Mesendoderm (in vitro differentiated cells): ENCODE measurements around the gene CHRNA4.

ENCODE experiments used
- DNase-seq: peaks from one replicate; pipeline ENCODE4 v3.0.0; 2013
- H2AK5ac ChIP-seq: 2 replicates; pipeline ENCODE4 v1.6.1; 2013; ENCODE audit warnings: low read length, inconsistent platforms
- H2BK120ac ChIP-seq: 2 replicates; pipeline ENCODE4 v1.6.1; 2013; ENCODE audit warnings: low read depth, mild to moderate bottlenecking, low read length, moderate library complexity, mixed read lengths
- H2BK15ac ChIP-seq: replicated peaks from 2 replicates; pipeline ENCODE4 v1.6.1; 2013; ENCODE audit warnings: low read depth, mild to moderate bottlenecking, moderate library complexity
- H2BK5ac ChIP-seq: 2 replicates; pipeline ENCODE4 v1.6.1; 2013; ENCODE audit warnings: low read length, inconsistent platforms
- H3K18ac ChIP-seq: 2 replicates; pipeline ENCODE4 v1.6.1; 2013; ENCODE audit warnings: mild to moderate bottlenecking, low read length, mixed read lengths
- H3K23ac ChIP-seq: one replicate; pipeline ENCODE4 v1.6.1; 2013; ENCODE audit warnings: low read length
- H3K27ac ChIP-seq: 2 replicates; pipeline ENCODE4 v1.5.1; 2013; ENCODE audit warnings: low read depth, mild to moderate bottlenecking, inconsistent platforms, low read length, moderate library complexity
- H3K27me3 ChIP-seq: 2 replicates; pipeline ENCODE4 v1.6.1; 2013; ENCODE audit warnings: low read length, control low read depth, mild to moderate bottlenecking, inconsistent platforms; ENCODE audit not compliant: insufficient read depth, poor library complexity
- H3K36me3 ChIP-seq: 2 replicates; pipeline ENCODE4 v1.6.1; 2013; ENCODE audit warnings: low read length, inconsistent platforms; ENCODE audit not compliant: control insufficient read depth, insufficient read depth
- H3K4ac ChIP-seq: one replicate; pipeline ENCODE4 v1.6.1; 2013; ENCODE audit warnings: low read depth, mild to moderate bottlenecking, low read length, moderate library complexity
- H3K4me1 ChIP-seq: 2 replicates; pipeline ENCODE4 v1.6.1; 2013; ENCODE audit warnings: low read depth, low read length, inconsistent platforms; ENCODE audit not compliant: control insufficient read depth
- H3K4me2 ChIP-seq: 2 replicates; pipeline ENCODE4 v1.6.1; 2013; ENCODE audit warnings: low read length
- H3K4me3 ChIP-seq: 2 replicates; pipeline ENCODE4 v1.5.1; 2013; ENCODE audit warnings: mild to moderate bottlenecking, low read length
- H3K56ac ChIP-seq: one replicate; pipeline ENCODE4 v1.6.1; 2013; ENCODE audit warnings: low read length
- H3K79me1 ChIP-seq: 2 replicates; pipeline ENCODE4 v1.6.1; 2013; ENCODE audit warnings: low read length, inconsistent platforms
- H3K79me2 ChIP-seq: 2 replicates; pipeline ENCODE4 v1.6.1; 2013; ENCODE audit warnings: mild to moderate bottlenecking, low read length; ENCODE audit not compliant: control insufficient read depth, insufficient read depth
- H3K9ac ChIP-seq: 2 replicates; pipeline ENCODE4 v1.6.1; 2013; ENCODE audit warnings: low read length, inconsistent platforms
- H4K5ac ChIP-seq: one replicate; pipeline ENCODE4 v1.6.1; 2013; ENCODE audit warnings: low read length
- H4K8ac ChIP-seq: one replicate; pipeline ENCODE4 v1.6.1; 2013; ENCODE audit warnings: low read depth, mild to moderate bottlenecking, control low read depth, low read length, moderate library complexity
- WGBS: extraction: QIAGEN DNeasy Blood & Tissue Kit; methylation state at CpG from one replicate; pipeline ENCODE4 v1.1.7; 2013; ENCODE audit warnings: low lambda C conversion rate, missing lambda C conversion rate; ENCODE audit not compliant: insufficient coverage; ENCODE audit errors: extremely low coverage; 5-methylcytosine and 5-hydroxymethylcytosine counted together

The CHRNA4 gene

DNA sequence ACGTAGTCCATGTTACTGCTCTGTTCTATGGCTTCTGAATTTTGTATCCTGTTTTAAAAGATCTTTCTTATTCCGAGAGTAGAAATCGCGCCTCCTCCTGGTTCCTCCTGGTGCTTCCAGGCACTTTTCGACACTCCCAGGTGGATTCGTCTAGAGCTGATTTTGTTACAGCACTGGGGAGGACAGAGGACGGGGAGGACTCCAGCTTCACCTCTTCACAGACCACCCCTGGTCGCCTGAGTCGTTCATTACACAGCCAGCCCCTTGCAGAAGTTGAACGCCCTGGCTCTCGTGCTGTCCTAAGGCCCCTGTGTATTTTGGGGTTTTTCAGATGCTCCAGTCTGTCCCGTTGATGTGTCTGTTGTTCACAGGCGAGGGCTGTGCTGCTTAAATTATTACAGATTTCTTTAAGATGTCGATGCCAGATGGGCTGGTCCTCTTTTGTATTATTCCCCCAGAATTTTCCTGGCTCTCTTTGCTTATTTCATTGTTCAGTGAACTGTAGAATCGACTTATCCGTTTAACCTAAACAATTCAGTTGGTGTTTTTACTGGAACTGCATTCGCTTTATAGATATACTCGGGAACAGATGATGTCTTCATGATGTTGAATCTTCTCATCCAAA, 37.7 kb downstream of the CHRNA4 start:
- H2BK15ac ChIP-seq, result no peak overlapping the region
- no peak overlapping the region for H2BK5ac ChIP-seq
- H2BK120ac ChIP-seq, result no peak overlapping the region
- H4K8ac ChIP-seq, result no peak overlapping the region
- no peak overlapping the region for H3K4ac ChIP-seq
- DNase-seq, result no peak
- WGBS, result no CpG with 5 or more reads among the region's 18 CpGs
- no peak overlapping the region for H3K23ac ChIP-seq
- no peak overlapping the region for H3K18ac ChIP-seq
- H3K36me3 ChIP-seq, result no peaks in the 10 kb centered on the region
- H3K27me3 ChIP-seq, result no peaks in the 10 kb centered on the region
- no peaks in the 10 kb centered on the region for H3K79me2 ChIP-seq
- H3K56ac ChIP-seq, result no peak overlapping the region
- H3K79me1 ChIP-seq, result no peaks in the 10 kb centered on the region
- no peak overlapping the region for H3K4me2 ChIP-seq
- H3K4me1 ChIP-seq, result no peaks in the 10 kb centered on the region
- no peak overlapping the region for H3K27ac ChIP-seq
- no peak overlapping the region for H4K5ac ChIP-seq
- H3K9ac ChIP-seq, result no peak overlapping the region
- H3K4me3 ChIP-seq, result no peak overlapping the region
- H2AK5ac ChIP-seq, result no peak overlapping the region

- H3K4me3 ChIP-seq, result no peak overlapping the region
- no peak overlapping the region for H3K9ac ChIP-seq
- H2BK5ac ChIP-seq, result no peak overlapping the region
- no peak overlapping the region for H3K4ac ChIP-seq
- H4K8ac ChIP-seq, result no peak overlapping the region
- no peaks in the 10 kb centered on the region for H3K27me3 ChIP-seq
- H3K79me1 ChIP-seq, result no peaks in the 10 kb centered on the region
- H3K23ac ChIP-seq, result no peak overlapping the region
- no CpG with 5 or more reads among the region's 15 CpGs for WGBS
- H3K18ac ChIP-seq, result no peak overlapping the region
- H2BK15ac ChIP-seq, result no peak overlapping the region
- H3K36me3 ChIP-seq, result no peaks in the 10 kb centered on the region
- H4K5ac ChIP-seq, result no peak overlapping the region
- no peak overlapping the region for H2BK120ac ChIP-seq
- no peak overlapping the region for H3K56ac ChIP-seq
- H3K79me2 ChIP-seq, result no peaks in the 10 kb centered on the region
- H3K4me1 ChIP-seq, result no peaks in the 10 kb centered on the region
- no peak overlapping the region for H3K27ac ChIP-seq
- H2AK5ac ChIP-seq, result no peak overlapping the region
- H3K4me2 ChIP-seq, result no peak overlapping the region
- DNase-seq, result no peak
Observed at GRCh38 chr20:63322933-63323273, 38.2 kb downstream of the CHRNA4 start.

DNA sequence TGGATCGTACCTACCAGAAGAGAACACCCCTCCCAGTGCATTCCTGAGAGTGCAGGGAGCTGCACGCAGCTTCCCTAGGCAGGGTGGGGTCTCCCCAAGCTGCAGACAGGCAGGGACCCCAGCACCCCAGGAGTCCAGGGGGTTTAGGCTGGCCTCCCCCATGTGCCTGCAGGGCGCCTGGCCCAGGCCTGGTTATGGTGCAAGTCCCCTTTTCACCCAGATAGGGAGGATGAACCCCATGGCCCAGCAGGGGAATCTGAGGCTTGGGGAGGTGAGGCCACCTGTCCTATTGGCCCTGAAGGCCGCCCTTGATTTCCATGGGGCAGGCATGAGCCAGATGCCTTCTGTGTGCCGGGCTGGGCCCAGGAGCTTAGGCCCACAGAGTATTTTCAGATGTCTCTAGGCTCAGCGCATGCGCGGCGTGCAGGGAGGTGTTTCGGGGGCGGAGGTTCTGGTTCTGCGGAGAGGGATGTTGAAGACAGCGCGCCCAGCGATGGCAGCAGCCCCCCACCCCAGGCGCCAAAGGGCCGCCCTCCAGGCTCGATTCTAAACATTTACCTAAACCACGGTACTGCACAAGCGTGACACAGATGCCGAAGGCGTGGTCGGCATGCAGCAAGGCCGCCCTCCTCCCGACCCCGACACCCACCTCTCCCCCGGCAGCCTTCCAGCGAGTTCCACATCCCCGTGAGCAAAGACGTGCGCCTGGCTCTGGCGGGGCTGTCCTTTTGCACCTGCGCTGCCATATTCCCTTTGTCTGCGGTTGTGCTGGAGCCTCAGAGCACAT, 38.8 kb downstream of the CHRNA4 start:
- no peak overlapping the region for H2BK15ac ChIP-seq
- H3K27ac ChIP-seq, result no peak overlapping the region
- no peak overlapping the region for H3K56ac ChIP-seq
- H3K18ac ChIP-seq, result no peak overlapping the region
- no peak overlapping the region for H2BK5ac ChIP-seq
- H3K36me3 ChIP-seq, result no peaks in the 10 kb centered on the region
- no peaks in the 10 kb centered on the region for H3K27me3 ChIP-seq
- no peak overlapping the region for H3K4me2 ChIP-seq
- no peak overlapping the region for H3K4me3 ChIP-seq
- H4K8ac ChIP-seq, result no peak overlapping the region
- DNase-seq, result no peak
- no peak overlapping the region for H3K4ac ChIP-seq
- H3K4me1 ChIP-seq, result no peaks in the 10 kb centered on the region
- no CpG with 5 or more reads among the region's 34 CpGs for WGBS
- H4K5ac ChIP-seq, result no peak overlapping the region
- no peak overlapping the region for H3K9ac ChIP-seq
- H3K79me2 ChIP-seq, result no peaks in the 10 kb centered on the region
- no peak overlapping the region for H2BK120ac ChIP-seq
- H2AK5ac ChIP-seq, result no peak overlapping the region
- no peak overlapping the region for H3K23ac ChIP-seq
- H3K79me1 ChIP-seq, result no peaks in the 10 kb centered on the region

- H3K79me2 ChIP-seq, result no peaks in the 10 kb centered on the region
- no peak overlapping the region for H2BK15ac ChIP-seq
- DNase-seq, result no peak
- H3K4ac ChIP-seq, result no peak overlapping the region
- H4K5ac ChIP-seq, result no peak overlapping the region
- H2BK5ac ChIP-seq, result no peak overlapping the region
- H3K79me1 ChIP-seq, result no peaks in the 10 kb centered on the region
- H3K56ac ChIP-seq, result no peak overlapping the region
- H4K8ac ChIP-seq, result no peak overlapping the region
- H3K4me3 ChIP-seq, result no peak overlapping the region
- H3K4me2 ChIP-seq, result no peak overlapping the region
- WGBS, result no CpG with 5 or more reads among the region's 20 CpGs
- H3K27me3 ChIP-seq, result no peaks in the 10 kb centered on the region
- H3K23ac ChIP-seq, result no peak overlapping the region
- H3K18ac ChIP-seq, result no peak overlapping the region
- H3K36me3 ChIP-seq, result no peaks in the 10 kb centered on the region
- no peak overlapping the region for H2BK120ac ChIP-seq
- H3K4me1 ChIP-seq, result no peaks in the 10 kb centered on the region
- no peak overlapping the region for H3K27ac ChIP-seq
- no peak overlapping the region for H3K9ac ChIP-seq
- no peak overlapping the region for H2AK5ac ChIP-seq
Observed at GRCh38 chr20:63321148-63321831, 39.9 kb downstream of the CHRNA4 start.

DNA sequence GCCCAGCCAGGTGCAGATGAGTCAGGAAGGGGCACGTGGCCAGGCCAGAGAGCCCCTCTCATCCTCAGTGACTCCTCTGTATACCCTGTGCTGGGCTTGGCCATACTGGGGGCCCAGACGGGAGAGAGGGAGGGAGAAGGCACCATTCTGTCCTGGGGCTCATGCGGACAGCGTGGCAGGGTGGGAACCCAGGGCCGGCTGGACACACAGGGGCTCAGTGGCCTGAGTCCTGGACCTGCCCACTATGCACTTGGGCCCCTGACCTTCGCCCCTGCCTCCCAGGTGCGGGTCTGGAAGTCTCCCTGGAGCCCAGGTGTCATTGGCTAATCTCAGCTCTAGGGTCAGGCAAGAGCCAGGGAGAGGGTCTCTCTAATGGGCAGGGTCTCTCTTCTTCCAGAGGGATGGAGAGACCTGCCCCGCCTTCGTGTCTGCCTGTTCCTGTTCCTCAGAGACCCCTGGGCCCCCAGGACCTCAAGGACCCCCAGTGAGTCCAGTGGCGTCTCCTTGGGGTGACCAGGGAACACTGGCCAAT, 40.5 kb downstream of the CHRNA4 start:
- no peak for DNase-seq
- no CpG with 5 or more reads among the region's 10 CpGs for WGBS
- no peak overlapping the region for H3K4ac ChIP-seq

More for the DNA sequence above, 40.5 kb downstream of the CHRNA4 start:
- Histone ChIP-seq H3K23ac (no peak overlapping the region), H3K79me1 (no peaks in the 10 kb centered on the region), H3K18ac (no peak overlapping the region), H4K5ac (no peak overlapping the region), H3K27me3 (no peaks in the 10 kb centered on the region), H3K27ac (no peak overlapping the region), H3K4me3 (no peak overlapping the region), H3K56ac (no peak overlapping the region), H3K36me3 (no peaks in the 10 kb centered on the region), H4K8ac (no peak overlapping the region), H2AK5ac (no peak overlapping the region), H3K4me1 (no peaks in the 10 kb centered on the region), H3K79me2 (no peaks in the 10 kb centered on the region), H3K9ac (no peak overlapping the region), H2BK120ac (no peak overlapping the region), H2BK15ac (no peak overlapping the region), H2BK5ac (no peak overlapping the region), H3K4me2 (no peak overlapping the region)
